HT1080 (cell line): ENCODE results near the gene TMEM163. TPM values are rescaled to one million over a fixed set of nuclear protein-coding genes. Genes with fewer than 3 reads are reported as not detected.
"Not testable (repeated sequence)": the region's sequence is repeated elsewhere in the genome, so short reads cannot be mapped to it uniquely, and the experiment has no call there.

Experiments used
- DNase-seq: peaks from one replicate; pipeline ENCODE4 v3.0.0-alpha.2; 2015; ENCODE audit warnings: low read depth
- total RNA-seq: library from RNA; depleted of rRNA; stranded (reverse); fragments of >200 nt; shearing (Covaris generic); gene quantifications from 2 replicates; pipeline ENCODE4 v1.2.3, GENCODE V29; 2014

TMEM163 gene
- total RNA-seq, 1 experiment from 2014 or later = 1.0 TPM

DNA sequence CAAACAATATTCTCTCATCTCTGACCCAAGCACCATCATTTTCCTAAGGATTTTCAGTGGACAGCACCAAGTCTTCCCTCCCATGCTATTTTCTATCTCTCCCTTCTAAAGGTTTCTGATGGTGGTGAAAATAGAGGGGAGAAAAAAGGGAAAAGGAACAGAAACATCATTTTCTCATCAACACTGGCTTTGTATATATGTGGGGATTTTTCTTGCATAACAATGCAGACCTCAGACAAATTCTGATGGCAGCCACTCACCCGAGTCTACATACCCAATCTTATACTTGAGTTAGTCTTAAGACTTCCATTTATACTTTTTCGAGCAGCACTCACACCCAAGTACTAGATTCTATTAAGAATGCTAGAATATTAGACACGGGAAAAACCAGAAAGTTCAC is 95.8 kb downstream of the TMEM163 start:
- no peak for DNase-seq

DNA sequence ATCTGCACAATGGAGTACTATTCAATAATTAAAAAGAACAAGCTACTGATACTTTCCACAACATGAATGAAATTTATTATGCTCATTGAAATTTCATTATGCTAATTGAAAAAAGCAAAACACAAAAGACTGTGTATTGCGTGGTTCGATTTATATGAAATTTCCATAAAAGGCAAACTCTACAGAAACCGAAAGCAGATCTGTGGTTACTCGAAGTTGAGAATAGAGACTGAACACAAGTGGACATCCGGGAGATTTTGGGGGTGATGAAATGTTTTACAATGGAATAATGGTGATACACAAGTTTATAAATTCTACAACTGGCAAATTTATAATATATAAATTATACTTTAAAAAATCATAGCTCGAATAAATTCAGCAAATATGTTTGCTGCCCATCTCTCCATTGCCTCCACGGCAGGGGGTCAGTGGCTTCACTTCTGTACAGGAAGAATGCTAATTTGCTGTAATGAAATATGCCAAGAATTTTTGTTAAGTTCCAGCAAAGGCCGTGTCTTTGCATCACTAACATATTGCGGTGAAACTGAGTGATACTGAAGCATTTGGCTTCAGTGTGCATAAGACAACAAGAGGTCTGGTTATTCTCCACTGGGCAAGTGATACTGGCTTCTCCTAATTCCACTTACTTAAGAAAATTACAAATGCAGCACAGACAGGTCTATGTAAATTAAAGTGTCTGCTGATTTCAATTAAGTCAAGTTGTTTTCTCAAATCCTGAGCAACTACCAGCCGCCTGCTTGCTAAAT is 96.7 kb downstream of the TMEM163 start:
- DNase-seq = no peak

DNA sequence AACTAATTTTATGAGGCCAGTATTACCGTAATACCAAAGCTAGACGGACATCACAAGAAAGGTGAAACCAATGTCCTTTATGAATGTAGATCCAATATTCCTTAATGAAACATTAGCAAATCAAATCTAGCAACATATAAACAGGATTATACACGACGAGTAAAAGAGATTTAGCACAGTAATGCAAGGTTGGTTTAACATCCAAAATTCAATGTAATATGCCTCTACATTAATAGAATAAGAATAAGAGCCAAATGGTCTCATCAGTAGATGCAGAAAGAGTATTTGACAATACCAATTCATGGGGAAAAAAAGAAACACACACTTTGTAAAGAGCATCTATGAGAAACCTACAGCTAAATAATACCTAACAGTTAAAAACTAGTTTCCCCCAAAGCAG is 99.5 kb downstream of the TMEM163 start:
- DNase-seq = no peak

DNA sequence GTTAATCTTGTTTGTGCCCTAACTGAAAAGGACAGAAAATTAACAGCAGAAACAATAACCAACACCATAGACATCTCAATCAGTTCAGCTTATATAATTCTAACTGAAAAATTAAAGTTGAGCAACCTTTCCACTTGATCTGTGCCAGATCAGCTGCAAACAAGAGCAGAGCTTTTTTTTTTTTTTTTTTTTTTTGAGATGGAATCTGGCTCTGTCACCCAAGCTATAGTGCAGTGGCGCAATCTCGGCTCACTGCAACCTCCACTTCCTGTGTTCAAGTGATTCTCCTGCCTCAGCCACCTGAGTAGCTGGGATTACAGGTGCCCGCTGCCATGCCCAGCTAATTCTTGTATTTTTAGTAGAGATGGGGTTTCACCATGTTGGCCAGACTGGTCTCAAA is 103.3 kb downstream of the TMEM163 start:
- not testable (repeated sequence) for DNase-seq

DNA sequence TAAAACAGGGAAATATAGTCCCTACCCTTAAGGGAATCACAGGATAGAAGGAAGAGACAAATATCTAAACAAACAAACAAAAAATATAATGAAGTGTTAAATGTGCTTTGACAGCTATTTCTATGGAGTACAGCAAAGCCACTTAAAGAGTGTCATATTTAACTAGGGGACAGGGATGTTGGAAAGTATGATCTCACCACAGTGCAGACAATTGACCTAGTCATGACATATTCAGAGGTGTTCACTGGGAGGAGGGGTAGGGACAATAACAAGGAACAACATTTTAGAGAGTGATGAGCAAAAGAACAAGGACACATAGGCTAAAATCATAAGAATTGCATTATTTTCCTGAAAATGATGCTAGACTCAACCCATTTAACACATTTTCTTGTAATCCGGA is 107.5 kb downstream of the TMEM163 start:
- no peak for DNase-seq

DNA sequence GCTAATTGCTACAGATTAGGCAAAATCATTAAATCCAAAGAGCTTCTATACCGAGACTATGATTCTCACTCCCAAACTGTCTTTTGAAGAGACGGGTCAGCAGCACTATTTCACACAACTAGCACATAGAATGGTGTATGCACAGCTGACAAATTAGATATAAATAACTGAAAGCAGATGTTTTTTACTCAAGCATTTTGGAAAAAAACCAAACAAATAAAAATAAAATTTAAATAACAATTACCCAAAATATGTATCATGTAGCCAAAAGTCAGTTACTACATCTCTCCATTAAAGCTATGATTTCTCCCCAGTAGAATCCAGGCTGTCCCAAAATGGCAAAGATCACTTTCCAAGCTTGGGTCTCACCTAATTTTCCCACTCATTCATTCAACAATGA is 107.9 kb downstream of the TMEM163 start:
- no peak for DNase-seq

DNA sequence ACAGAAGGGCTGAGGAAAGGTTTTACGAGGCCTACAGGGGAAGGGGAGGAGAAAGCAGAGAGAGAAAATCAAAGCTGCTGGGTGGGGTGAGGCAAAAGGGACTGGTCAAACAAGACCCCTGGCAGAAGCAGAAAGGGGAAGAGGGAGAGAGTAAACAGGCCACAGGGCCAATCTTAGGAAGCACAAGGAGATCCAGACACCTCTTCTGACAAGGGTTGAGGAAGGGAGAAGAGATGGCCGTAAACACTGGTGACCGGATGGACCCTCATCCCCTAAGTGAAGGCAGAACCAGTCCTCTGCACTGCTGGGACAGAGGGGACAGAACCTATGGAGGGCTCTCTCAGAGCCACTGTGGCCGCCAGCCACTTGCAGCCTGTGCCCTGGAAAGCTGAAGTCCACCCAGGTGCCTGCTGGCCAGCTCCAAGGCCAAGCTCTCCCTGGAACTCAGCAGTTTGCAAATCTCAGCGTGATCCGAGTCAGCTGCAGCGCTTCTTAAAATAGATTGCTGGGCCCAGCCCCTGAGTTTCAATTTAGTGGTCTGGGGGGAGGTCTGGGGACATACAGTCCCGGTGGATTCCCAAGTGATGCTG is 108.8 kb downstream of the TMEM163 start:
- no peak for DNase-seq

DNA sequence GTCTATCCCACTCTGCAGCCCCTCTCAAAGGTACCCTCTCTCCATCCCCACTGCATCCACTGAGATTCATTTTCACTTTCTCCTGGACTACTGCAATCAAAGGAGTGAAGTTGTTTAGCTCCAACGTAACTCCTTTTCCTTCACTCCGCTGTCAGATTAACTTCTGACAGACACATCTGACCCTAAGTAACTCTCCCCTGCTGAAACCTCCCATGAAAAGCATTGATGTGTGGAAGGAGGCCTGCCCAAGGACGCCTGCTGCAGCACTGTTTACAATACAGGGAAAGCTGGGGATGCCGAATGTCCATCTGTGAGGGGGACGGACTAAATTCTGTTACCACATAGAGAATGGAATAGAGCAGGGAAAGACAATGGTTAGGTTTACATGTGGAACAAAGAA is 114.8 kb downstream of the TMEM163 start:
- no peak for DNase-seq

DNA sequence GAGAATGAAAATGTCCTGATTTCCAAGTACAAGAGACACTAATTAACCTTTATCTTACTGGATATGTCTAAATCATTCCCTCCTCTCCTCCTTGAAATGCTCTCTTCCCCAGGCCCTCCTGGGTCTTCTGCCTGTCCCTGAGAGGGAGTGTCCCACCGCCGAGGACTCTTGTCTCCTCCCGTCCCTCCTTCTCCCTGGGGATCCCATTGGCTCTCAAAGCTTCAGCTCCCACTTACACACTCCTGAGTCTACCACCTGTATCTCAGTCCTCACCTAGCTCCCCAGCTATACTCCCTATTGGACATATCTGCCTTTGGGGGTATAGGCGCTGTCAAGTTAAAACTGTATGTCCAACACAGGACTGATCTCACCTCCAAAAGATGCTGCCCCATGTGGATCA is 116.1 kb downstream of the TMEM163 start:
- no peak for DNase-seq

DNA sequence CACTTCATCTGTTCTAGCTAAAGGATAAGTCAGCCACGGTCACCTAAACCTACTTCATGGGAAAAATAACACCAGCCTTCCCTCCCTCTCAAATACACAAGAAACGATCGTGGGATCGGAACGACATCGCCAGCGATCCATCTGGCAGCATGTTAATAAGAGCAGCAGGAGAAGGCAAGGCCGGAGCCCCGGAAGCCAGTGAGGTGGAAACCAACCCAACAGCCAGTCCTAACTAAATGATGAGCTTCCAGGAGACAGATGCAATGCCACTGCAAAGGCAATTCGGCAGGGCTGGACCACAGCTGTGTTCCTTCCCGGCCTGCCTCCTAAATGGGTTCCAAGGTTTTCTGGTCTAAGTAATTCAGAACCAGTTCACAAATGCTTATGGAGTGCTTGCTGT is 117.5 kb downstream of the TMEM163 start:
- no peak for DNase-seq

DNA sequence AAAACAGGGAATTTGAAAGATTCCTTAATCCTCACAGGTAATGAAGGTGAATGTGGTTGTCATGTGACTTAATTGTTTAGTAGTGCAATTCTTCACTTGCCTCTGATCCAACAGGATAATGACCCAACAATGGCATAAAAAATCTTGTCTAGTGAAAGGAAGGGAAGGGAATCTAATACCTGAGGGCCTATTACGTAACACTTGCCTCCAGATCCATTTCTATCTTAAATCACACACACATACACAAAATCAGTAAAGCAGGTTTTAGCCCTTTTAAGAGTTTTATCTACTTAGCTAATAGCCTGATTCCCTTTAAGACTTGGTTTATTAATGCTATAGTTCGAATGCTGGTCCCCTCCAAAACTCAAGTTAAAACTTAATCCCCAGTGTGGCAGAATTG is 118.6 kb downstream of the TMEM163 start:
- DNase-seq = no peak

DNA sequence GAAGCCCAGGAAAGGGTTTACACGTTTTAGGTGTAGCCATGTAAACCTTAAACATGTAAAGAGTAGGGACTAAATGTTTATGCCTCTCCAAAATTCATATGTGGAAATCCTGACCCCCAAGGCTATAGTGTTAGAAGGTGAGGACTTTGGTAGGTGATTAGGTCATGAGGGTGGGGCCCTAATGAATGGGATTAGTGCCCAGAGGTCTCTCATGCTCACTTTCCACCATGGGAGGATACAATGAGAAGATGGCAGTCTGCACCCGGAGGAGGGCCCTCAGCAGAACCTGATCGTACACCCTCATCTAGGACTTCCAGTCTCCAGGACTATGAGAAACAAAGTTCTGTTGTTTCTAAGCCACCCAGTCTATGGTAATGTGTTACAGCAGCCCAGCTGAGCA is 119.6 kb downstream of the TMEM163 start:
- no peak for DNase-seq

DNA sequence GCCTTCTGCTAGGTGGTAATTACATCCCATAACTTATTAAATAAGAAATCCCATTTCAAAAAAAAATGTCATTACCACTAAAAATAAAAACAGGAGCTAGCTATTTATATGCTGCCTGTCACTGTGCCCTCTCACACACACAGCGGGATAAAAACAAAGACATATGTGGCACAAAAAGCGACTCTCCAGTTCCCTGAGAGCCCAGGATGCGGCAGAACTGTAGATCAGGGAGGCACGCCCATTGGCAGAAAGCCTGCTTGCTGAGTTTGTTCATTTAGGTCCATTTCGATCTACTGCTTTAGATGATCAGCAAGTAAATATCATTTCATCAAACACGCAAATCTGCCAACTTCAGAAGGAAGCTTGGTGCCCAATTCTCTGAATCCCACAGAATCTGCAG is 124.4 kb downstream of the TMEM163 start:
- DNase-seq = no peak

DNA sequence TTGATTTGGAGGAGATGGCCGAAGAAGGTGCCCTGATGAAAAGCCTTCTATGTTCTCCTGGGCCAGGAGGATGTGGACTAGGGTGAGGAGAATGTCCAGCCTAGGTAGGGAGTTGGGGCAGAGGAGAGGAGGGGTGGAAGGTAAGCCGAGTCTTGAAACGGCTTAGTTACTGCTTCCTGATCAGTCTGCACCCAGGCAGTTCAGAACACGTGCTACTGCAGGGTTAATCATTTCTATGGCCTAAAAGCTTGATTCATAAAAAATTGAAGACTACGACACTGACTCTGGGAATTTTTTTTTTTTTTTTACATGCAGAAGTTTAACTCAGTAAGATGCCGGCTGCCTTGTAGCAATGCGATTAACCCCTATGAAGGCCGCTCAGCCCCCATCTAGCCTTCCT is 125.3 kb downstream of the TMEM163 start:
- no peak for DNase-seq

DNA sequence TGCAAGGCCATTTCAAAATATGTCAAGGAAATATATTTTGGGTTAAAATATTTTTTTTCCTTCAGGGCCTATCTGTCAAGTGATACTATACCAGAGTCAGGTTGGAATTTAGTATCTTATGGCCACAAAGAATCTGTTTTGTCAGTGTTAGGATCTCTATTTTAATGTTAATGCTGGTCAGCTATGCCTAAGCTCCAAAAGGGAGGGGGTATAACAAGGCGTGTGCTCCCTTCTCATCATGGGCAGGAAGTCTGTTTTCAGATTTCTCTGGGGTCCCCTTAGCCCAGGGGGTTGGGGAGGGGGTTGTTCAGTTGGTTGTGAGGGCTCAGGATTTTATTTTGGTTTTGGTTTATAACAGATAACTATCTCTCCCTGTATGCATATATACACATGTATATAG is 126.4 kb downstream of the TMEM163 start:
- no peak for DNase-seq

DNA sequence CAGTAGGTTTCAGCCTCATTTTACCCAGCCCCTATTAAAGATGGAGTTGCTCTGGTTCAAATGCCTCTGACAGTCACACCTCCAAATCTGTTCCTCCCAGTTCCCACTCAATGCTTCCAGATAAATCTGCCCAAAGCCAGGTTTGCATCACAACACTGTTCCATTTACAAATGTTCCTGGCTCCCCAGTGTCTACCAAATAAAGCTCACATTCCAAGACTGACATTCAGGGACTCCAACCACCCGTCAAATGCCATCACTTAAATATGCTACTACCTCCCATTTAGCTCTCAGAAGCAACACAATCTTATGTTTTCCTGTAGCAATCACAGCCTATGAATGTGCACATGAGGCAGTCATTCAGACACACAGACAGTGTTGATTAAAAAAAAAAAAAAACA is 127.3 kb downstream of the TMEM163 start:
- no peak for DNase-seq

DNA sequence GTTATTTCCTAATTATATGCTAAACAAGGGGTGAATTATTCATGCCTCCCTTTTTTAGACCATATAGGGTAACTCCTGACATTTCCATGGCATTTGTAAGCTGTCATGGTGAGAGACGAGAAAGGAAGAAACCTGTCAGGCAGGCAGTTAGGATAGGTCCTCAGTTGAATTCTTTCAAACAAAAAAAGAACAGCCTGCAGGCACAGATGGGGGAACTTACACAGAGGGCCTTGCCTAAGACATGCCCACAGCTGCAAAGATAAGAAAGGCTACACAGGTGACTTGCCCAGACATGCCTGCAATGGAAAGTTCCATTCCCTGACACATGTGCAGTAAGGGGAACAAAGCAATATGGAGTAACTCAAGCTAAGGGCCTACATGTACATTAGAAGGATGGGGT is 128.1 kb downstream of the TMEM163 start:
- no peak for DNase-seq

DNA sequence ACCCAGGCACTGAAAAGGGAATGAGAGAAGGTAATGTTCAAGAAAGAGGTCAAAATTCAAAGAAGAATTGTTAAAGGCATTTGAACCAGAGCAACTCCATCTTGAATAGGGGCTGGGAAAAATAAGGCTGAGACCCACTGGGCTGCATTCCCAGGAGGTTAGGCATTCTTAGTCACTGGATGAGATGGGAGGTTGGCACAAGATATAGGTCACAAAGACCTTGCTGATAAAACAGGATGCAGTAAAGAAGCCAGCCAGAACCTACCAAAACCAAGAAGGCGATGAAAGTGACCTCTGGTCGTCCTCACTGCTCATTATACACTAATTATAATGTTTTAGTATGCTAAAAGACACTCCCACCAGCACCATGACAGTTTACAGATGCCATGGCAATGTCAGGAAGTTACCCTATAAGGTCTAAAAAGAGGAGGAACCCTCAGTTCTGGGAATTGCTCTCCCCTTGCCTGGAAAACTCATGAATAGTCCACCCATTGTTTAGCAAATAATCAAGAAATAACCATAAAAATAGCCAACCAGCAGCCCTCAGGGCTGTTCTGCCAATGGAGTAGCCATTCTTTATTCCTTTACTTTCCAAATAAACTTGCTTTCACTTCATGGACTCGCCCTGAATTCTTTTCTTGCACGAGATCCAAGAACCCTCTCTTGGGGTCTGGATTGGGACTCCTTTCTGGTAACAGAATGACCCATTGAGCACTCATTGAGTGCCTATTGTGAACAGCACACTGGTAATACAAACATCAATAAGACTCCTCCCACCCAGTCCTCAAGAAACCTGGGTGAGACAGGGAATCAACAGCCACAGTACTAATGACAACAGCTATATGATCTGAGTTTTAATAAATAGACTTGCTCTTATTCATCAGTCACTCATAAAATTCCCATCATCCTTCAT is 129.4 kb downstream of the TMEM163 start:
- DNase-seq = peak; percentile 21

DNA sequence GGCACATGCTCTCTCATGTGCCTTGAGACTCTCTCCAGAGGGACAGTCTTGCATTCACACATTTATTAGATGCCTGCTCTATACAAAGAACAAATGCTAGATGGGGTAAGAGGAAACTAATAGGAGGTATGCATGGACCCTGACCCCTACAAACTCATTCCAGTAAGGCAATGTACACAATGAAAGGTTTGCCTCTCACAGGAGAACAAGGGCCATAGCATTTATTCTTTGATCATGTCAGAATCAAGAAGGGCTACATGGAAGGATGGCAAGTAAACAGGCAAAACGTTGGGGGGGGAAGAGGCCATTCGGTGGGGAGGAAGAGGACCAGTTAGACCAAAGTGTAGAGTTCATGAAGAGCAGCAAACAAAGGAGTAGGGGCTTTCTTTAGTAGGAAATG is 130.2 kb downstream of the TMEM163 start:
- DNase-seq = no peak

DNA sequence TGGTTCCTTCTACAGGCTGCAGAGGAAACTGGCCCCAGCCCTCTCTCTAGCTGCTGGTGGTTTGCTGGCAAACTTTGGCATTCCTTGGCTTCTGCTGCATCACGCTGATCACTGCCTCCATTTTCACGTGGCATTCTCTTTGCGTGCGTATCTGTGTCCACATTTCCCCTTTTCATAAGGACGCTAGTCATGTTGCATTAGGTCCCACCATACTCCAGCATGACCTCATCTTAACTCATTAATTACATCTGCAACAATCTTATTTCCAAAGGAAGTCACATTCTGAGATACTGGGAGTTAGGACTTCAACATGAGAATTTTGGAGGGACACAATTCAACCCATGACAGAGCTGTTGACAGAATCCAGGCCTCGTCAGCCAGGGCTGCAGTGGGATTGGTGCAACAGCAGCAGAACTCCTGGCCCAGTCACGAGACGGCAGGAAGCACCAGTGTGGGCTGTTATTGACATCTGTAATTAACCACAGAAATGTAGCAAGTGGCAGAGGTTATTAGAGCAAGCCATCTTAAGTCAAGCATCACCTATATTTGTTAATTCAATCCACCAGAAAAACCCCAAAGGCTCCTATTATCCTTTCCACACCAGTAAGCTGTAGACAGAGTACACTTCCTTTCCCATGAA is 132.4 kb downstream of the TMEM163 start:
- no peak for DNase-seq

DNA sequence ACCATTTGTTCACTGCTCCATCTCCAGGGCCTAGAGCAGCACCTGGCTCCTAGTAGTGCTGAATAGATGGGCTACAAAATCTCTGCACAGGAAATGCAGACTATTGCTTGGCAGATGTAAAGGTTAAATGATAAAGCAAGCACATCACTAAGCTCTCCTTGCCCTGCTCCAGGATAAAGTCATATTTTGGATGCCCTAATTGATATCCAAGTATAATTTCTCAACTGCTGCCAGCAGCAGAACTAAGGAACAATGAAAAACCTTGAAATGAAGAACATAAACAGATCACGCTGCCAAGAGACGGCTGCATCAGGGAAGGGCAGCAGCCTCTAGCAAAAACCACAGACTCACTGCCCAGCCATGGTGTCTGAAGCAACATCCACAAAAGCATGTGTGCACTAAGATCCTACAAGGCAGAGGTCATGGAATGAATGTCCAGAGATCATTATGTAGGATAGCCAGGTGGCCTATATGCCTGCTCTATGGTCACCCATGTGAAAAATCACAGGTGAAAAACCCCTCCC is 134.7 kb downstream of the TMEM163 start:
- DNase-seq = no peak

DNA sequence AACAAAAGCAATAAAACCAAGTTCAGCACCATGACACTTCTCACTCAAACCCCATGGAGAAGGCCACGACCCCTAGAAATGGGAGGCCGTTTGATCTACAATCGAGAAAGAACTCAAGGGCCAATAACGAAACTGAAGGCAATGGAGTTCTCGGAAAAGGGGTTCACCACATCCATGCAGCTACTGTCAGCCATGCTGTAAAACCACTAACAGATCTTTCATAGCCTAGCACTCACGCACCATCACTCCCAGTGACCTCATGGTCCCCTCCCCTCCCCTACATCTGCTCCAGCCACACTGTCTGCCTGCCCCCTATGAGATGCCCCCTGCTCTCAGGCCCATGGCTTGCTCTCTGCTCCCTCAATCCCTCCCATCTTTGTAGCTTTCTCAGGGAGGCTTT is 135.3 kb downstream of the TMEM163 start:
- DNase-seq = no peak
